Subcutaneous adipose tissue (tissue), 4 donors: ENCODE results near the gene PLXDC2. TPM values are rescaled to one million over a fixed set of nuclear protein-coding genes. Genes with fewer than 3 reads are reported as not detected.

Source experiments
- CTCF ChIP-seq: fragments of 450-650 bp; IDR thresholded peaks from one replicate; pipeline ENCODE4 v1.5.1; 2016; ENCODE audit warnings: low read depth, mild to moderate bottlenecking, control low read depth, antibody characterized with exemption, moderate library complexity
- total RNA-seq, 4 donors: library from RNA; depleted of rRNA; stranded (reverse); fragments of >200 nt; gene quantifications; one replicate each; pipeline ENCODE4 v1.1.0, GENCODE V29; 2016

The PLXDC2 gene
- total RNA-seq, 4 donors from 2014 or later: 47.7 to 117 (median 84.3) TPM

- TF ChIP-seq CTCF: no peak
Observed at GRCh38 chr10:19800161-19800560, 16.1 kb upstream of the PLXDC2 start.

GRCh38 chr10:19801369-19801768 is 14.9 kb upstream of the PLXDC2 start:
- TF ChIP-seq CTCF: no peak

GRCh38 chr10:19803676-19804075 is 12.6 kb upstream of the PLXDC2 start:
- TF ChIP-seq CTCF: no peak

GRCh38 chr10:19809481-19809880 is 6.8 kb upstream of the PLXDC2 start:
- TF ChIP-seq CTCF: no peak

GRCh38 chr10:19811540-19811939 is 4.7 kb upstream of the PLXDC2 start:
- TF ChIP-seq CTCF: no peak

GRCh38 chr10:19812976-19813375 is 3.3 kb upstream of the PLXDC2 start:
- TF ChIP-seq CTCF: no peak

- no peak for TF ChIP-seq CTCF
Observed at GRCh38 chr10:19815036-19815730, 1.0 kb upstream of the PLXDC2 start.
